Common myeloid progenitor, CD34-positive (primary cell): ENCODE measurements around the gene TAS2R60. TPM values are rescaled to one million over a fixed set of nuclear protein-coding genes. Genes with fewer than 3 reads are reported as not detected.
A peak's percentile ranks its signal among the peaks of the same experiment; 100 is the strongest.

ENCODE experiments used
- CTCF ChIA-PET: fragments of 350-600 bp; sonication (Branson Sonifier 250); formaldehyde crosslinking; loops from one replicate; lab custom pipeline; 2021; ENCODE audit warnings: antibody characterized with exemption; lab: Charles Lee
- POLR2A ChIA-PET: fragments of 350-600 bp; sonication (Branson Sonifier 250); formaldehyde crosslinking; loops from one replicate; lab custom pipeline; 2021; ENCODE audit warnings: antibody characterized with exemption; lab: Charles Lee
- DNase-seq, 3 donors: peaks; one replicate each; pipeline versions ENCODE4 v3.0.0 to v3.0.0-alpha.2; 2013
- H3K27ac ChIP-seq, 2 experiments: 1 replicate in 1 of 2; 2 replicates in 1 of 2; pipeline ENCODE4 v1.7.0; 2013; ENCODE audit warnings: inconsistent platforms in 2 of 2, low read length in 2 of 2, mild to moderate bottlenecking in 2 of 2, low read depth in 1 of 2, moderate library complexity in 1 of 2; ENCODE audit not compliant: severe bottlenecking in 2 of 2, insufficient read depth in 1 of 2, poor library complexity in 1 of 2
- H3K27me3 ChIP-seq, 5 experiments: replicated peaks in 2 of 5; 1 replicate in 3 of 5; 2 replicates in 2 of 5; pipeline versions ENCODE4 v1.6.1 to v1.7.0; 2013; ENCODE audit warnings: low read length in 4 of 5, mild to moderate bottlenecking in 2 of 5, moderate library complexity in 2 of 5, inconsistent platforms in 1 of 5; ENCODE audit not compliant: insufficient read depth in 5 of 5, control insufficient read depth in 4 of 5
- H3K36me3 ChIP-seq, 4 experiments: 1 replicate in 2 of 4; 2 replicates in 2 of 4; pipeline versions ENCODE4 v1.6.1 to v1.7.0; 2013; ENCODE audit warnings: low read length in 3 of 4, control low read depth in 1 of 4, mild to moderate bottlenecking in 1 of 4; ENCODE audit not compliant: control insufficient read depth in 4 of 4, insufficient read depth in 4 of 4
- H3K4me1 ChIP-seq, 4 experiments: 1 replicate in 3 of 4; 2 replicates in 1 of 4; pipeline versions ENCODE4 v1.6.1 to v1.7.1; 2013; ENCODE audit warnings: low read length in 3 of 4, mild to moderate bottlenecking in 3 of 4, control low read depth in 1 of 4, inconsistent platforms in 1 of 4, moderate library complexity in 1 of 4; ENCODE audit not compliant: control insufficient read depth in 4 of 4, insufficient read depth in 4 of 4; ENCODE audit errors: control extremely low read depth in 1 of 4
- H3K4me3 ChIP-seq, 7 experiments: 1 replicate in 4 of 7; 2 replicates in 3 of 7; pipeline versions ENCODE4 v1.5.1 to v1.7.0; 2013; ENCODE audit warnings: mild to moderate bottlenecking in 7 of 7, low read length in 6 of 7, moderate library complexity in 6 of 7, inconsistent platforms in 2 of 7, low read depth in 2 of 7, control low read depth in 1 of 7; ENCODE audit not compliant: insufficient read depth in 4 of 7, control insufficient read depth in 1 of 7; ENCODE audit errors: extremely low read depth in 1 of 7
- H3K9me3 ChIP-seq, 5 experiments: 1 replicate in 4 of 5; 2 replicates in 1 of 5; pipeline versions ENCODE4 v1.6.1 to v1.7.1; 2013; ENCODE audit warnings: low read length in 4 of 5, mild to moderate bottlenecking in 2 of 5, inconsistent platforms in 1 of 5, low read depth in 1 of 5, moderate library complexity in 1 of 5; ENCODE audit not compliant: control insufficient read depth in 4 of 5, insufficient read depth in 2 of 5; ENCODE audit errors: control extremely low read depth in 1 of 5
- WGBS: methylation state at CpG from one replicate; pipeline ENCODE4 v1.1.5; 2013; ENCODE audit not compliant: insufficient coverage; 5-methylcytosine and 5-hydroxymethylcytosine counted together
- polyA plus RNA-seq: library from polyadenylated mRNA; unstranded; fragments of 120-200 nt; gene quantifications from one replicate; pipeline ENCODE4 v1.2.1, GENCODE V29; 2013

Gene TAS2R60
- not detected for polyA plus RNA-seq

- Histone ChIP-seq H3K36me3 (no peaks in the 10 kb centered on the region), H3K9me3 (no peaks in the 10 kb centered on the region), H3K4me1 (peaks cover 0 to 4% (median 1%) of the 10 kb centered on the region in 4 experiments), H3K27me3 (no peaks in the 10 kb centered on the region), H3K27ac (no peak within 1 kb of the TSS), H3K4me3 (no peak within 1 kb of the TSS)
- ChIA-PET CTCF (no interaction called here), POLR2A (no interaction called here)
- DNase-seq, result no peak
- 100% methylated on average over 2 of the region's 4 CpGs for WGBS
These were observed at the start of gene TAS2R60 for GRCh38 chr7:143443153-143443552. TSS of gene TAS2R60 (plus strand) at chr7:143443453. CDS start at chr7:143443453, 0 bp downstream.

- H3K36me3 ChIP-seq, result peaks cover 11 to 48% (median 24%) of the 10 kb centered on the region in 4 experiments
- no peaks in the 10 kb centered on the region for H3K27me3 ChIP-seq
- no peaks in the 10 kb centered on the region for H3K9me3 ChIP-seq
- WGBS, result 93% methylated on average over 4 of the region's 6 CpGs
- H3K4me1 ChIP-seq, result peaks cover 0 to 33% (median 28%) of the 10 kb centered on the region in 4 experiments
- H3K27ac ChIP-seq, result no peak overlapping the region
- ChIA-PET POLR2A (interaction anchor here (1.1 to 1.5 kb wide), 2 partner anchors 10 to 14 kb away, joined by 4 read pairs; no protein-coding TSS in a partner anchor), CTCF (interaction anchor here (0.6 to 6.9 kb wide), 6 partner anchors 11 to 155 kb away, joined by 3 to 40 read pairs (median 12); partner anchors contain the start of gene EPHA1)
- DNase-seq, result no peak
- no peak overlapping the region for H3K4me3 ChIP-seq
These were observed 49.2 kb upstream of the TAS2R60 start for GRCh38 chr7:143394068-143394467.

GRCh38 chr7:143394777-143395176 lies 48.5 kb upstream of the TAS2R60 start:
- CTCF ChIA-PET, result interaction anchor here (1.0 to 6.9 kb wide), 10 partner anchors 9 to 156 kb away, joined by 3 to 40 read pairs (median 6); partner anchors contain the start of gene EPHA1
- WGBS, result 56% methylated on average over 5 of the region's 6 CpGs
- peak overlapping the region in 3 of 7 experiments; percentile 26 for H3K4me3 ChIP-seq
- peaks cover 9 to 45% (median 17%) of the 10 kb centered on the region in 4 experiments for H3K36me3 ChIP-seq
- peaks cover 0 to 33% (median 27%) of the 10 kb centered on the region in 4 experiments for H3K4me1 ChIP-seq
- H3K9me3 ChIP-seq, result no peaks in the 10 kb centered on the region
- no peaks in the 10 kb centered on the region for H3K27me3 ChIP-seq
- H3K27ac ChIP-seq, result no peak overlapping the region
- DNase-seq, result peak in 1 of 3 donors; percentile 42
- POLR2A ChIA-PET, result interaction anchor here (0.9 to 1.7 kb wide), 5 partner anchors 9 to 15 kb away, joined by 3 to 8 read pairs (median 4); partner anchors contain the start of gene ZYX

- 31% methylated on average over 20 of the region's 21 CpGs for WGBS
- Histone ChIP-seq H3K36me3 (peaks cover 5 to 38% (median 13%) of the 10 kb centered on the region in 4 experiments), H3K27ac (no peak overlapping the region), H3K27me3 (no peaks in the 10 kb centered on the region), H3K4me1 (peaks cover 0 to 33% (median 27%) of the 10 kb centered on the region in 4 experiments), H3K9me3 (no peaks in the 10 kb centered on the region), H3K4me3 (peak overlapping the region in 3 of 7 experiments; percentile 26)
- ChIA-PET POLR2A (interaction anchor here (0.9 to 1.7 kb wide), 6 partner anchors 9 to 16 kb away, joined by 3 to 8 read pairs (median 4); partner anchors contain the start of gene ZYX), CTCF (interaction anchor here (0.8 to 6.9 kb wide), 15 partner anchors 9 to 155 kb away, joined by 3 to 40 read pairs (median 5); partner anchors contain the start of gene EPHA1)
- peak; percentile 70 to 91 (median 90) for DNase-seq
These were observed 47.8 kb upstream of the TAS2R60 start for GRCh38 chr7:143395187-143396149.

GRCh38 chr7:143396182-143396581 lies 47.1 kb upstream of the TAS2R60 start:
- CTCF ChIA-PET, result interaction anchor here (0.8 to 6.9 kb wide), 13 partner anchors 10 to 155 kb away, joined by 3 to 40 read pairs (median 5); partner anchors contain the start of gene EPHA1
- POLR2A ChIA-PET, result interaction anchor here (1.2 to 1.7 kb wide), 2 partner anchors 9 to 10 kb away, joined by 5 to 8 read pairs; no protein-coding TSS in a partner anchor
- Histone ChIP-seq H3K27me3 (no peaks in the 10 kb centered on the region), H3K4me1 (peaks cover 0 to 32% (median 27%) of the 10 kb centered on the region in 4 experiments), H3K9me3 (no peaks in the 10 kb centered on the region), H3K27ac (no peak overlapping the region), H3K36me3 (peaks cover 5 to 31% (median 8%) of the 10 kb centered on the region in 4 experiments), H3K4me3 (peak overlapping the region in 1 of 7 experiments; percentile 26)
- no peak for DNase-seq
- 74% methylated on average over 6 of the region's 7 CpGs for WGBS

- H3K9me3 ChIP-seq, result no peaks in the 10 kb centered on the region
- no peak for DNase-seq
- H3K27ac ChIP-seq, result no peak overlapping the region
- peaks cover 0 to 25% (median 24%) of the 10 kb centered on the region in 4 experiments for H3K4me1 ChIP-seq
- peaks cover 0 to 24% (median 4%) of the 10 kb centered on the region in 4 experiments for H3K36me3 ChIP-seq
- no peak overlapping the region for H3K4me3 ChIP-seq
- POLR2A ChIA-PET, result no interaction called here
- CTCF ChIA-PET, result interaction anchor here (0.6 to 6.9 kb wide), 12 partner anchors 9 to 156 kb away, joined by 3 to 40 read pairs (median 6); partner anchors contain the start of gene EPHA1
- 98% methylated on average over 24 of the region's 28 CpGs for WGBS
- H3K27me3 ChIP-seq, result no peaks in the 10 kb centered on the region
These were observed 46.4 kb upstream of the TAS2R60 start for GRCh38 chr7:143396625-143397556.
